HG03045 (cell line): Measurements from ENCODE around the gene ARFGAP1.

Experiments used
- ATAC-seq: cut with Tn5 transposase; IDR thresholded peaks from one replicate; pipeline ENCODE4 v1.9.1; 2021; ENCODE audit warnings: mild to moderate bottlenecking, moderate library complexity; ENCODE audit not compliant: unreplicated experiment

ARFGAP1 gene

DNA sequence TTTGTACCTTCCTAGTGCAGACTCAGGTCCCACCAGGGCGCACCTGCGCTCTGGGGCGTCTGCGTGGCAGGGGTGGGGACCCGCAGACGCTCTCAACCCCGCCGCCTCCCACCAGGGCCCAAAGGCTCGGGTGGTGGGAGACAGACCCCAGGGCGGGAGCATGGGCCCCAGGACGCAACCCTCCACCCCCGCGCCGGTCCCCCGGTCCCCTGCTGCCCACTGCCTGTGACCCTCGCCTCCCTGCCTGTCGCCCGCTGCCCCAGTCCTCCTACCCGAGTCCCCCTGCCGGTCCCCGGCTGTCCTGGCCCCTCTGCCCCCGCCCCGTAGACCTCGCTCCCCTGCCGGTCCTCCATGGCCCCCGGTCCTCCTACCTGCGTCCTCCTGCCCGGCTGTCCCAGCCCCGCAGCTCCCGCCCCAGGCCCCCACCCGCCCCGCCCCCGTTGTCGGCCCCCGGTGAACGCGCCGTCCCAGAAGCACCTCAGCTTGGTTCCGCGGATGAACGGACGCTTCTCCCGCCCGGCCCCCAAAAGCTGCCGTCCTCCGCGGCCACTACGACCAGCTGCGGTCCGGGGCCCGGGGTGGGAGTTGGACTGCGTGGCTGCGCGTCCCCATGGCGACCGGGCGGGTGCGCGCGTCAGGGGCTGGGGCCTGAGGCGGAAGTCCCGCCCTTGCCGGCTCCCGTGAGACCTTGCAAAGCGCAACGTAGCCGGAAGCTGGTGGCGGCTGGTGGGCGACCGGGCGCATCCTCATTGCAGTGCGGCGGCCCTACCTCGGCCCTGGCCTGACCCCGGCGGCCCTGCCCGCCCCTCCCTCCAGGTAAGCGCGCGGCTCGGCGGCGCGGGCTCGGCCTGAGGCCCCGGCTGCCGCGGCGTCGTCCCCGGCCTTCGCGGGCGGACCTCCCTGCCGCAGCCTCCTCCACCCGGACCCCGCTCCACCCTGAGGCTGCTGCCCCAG is at the start of gene ARFGAP1:
TSS of gene ARFGAP1 (plus strand) at position 709 of the 954 bp plus-strand sequence. CDS start 2,768 bp downstream, outside the sequence.
- ATAC-seq: peak; percentile 84

DNA sequence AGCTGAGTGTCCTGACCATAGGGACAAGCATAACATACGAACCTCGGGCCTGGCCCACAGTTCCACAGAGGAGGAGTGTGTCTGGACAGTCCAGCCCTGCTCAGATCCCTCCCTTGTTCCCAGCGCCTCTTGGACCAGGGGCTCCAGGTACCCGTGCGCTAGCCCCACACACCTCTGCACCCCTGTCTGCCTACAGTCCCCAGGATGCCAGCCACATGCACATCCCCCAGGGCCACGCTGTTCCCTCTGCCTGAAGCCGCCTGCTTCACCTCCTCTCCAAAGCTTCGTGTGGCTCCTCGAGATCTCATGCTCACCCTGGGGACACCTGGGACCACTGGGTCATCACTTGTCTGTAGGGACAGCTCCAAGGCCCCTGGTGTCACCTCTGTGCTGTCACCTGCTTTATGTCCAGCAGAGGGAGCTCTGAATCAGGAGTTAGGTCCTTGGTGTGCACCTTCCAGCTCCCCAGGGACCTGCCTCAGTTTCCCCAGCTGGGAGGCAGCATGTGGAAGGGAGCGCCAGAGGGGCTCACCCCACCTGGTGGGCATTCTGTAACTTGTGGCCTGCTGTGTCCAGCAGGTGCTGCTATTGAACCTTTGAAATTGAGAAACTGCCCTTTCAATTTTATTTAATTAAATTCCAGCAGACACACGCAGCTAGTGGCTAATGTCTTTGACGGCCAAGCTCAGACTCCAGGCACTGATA is 49.3 kb upstream of the ARFGAP1 start:
- ATAC-seq: no peak

DNA sequence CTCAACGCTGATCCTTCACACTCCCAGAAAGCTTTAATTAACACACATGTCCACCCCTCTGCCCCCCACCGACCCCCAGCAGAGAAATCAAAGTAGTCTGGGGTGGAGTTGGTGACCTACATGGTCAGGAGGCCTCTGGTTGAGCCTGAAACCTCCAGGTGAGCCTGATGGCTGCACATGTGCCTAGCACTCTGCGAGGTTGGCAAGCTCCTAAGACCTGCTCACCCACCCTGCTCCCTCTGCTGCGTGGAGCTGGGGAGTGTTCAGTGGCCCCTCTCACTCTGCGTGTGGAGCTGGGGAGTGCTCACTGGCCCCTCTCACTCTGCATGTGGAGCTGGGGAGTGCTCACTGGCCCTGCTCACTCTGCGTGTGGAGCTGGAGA is 48.8 kb upstream of the ARFGAP1 start:
- no peak for ATAC-seq

DNA sequence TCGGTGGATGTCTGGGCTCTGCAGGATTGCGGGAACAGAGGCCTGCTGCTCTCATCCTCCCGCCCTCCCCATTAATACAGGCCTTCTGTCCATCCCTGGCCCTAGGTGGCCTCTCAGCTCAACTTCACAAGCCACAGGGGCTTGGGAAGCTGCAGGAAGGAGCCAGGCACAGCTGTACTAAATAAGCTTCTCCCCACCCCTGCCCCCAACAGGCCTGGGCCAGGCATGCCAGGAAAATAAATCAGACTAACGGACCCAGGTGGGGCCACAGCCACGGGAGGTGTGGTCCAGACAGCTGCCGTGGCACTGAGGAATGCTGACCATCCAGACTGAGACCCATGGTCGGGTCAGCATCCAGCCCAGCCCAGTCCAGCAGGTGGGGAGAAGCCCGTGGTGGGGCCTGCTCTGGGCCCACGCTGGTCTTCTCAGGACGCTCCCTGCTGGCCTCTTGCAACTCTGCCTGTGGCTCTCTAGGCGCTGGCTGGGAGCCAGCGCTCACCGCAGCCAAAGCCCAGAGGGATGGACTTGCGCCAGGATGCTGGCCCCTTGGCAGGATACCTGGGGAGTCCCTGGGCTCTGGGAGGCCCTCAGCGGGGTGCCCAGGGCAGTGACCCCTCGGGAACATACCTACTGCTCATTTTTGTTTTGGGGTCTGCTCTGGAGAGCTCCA is 48.1 kb upstream of the ARFGAP1 start:
- ATAC-seq: no peak

GRCh38 chr20:63225082-63225454 is 47.5 kb upstream of the ARFGAP1 start:
- no peak for ATAC-seq

GRCh38 chr20:63226042-63226943 is 46.3 kb upstream of the ARFGAP1 start:
- ATAC-seq: no peak

GRCh38 chr20:63227260-63227659 is 45.4 kb upstream of the ARFGAP1 start:
- ATAC-seq: no peak

GRCh38 chr20:63228806-63229205 is 43.8 kb upstream of the ARFGAP1 start:
- no peak for ATAC-seq

- no peak for ATAC-seq
Measured at GRCh38 chr20:63230800-63231268, 41.8 kb upstream of the ARFGAP1 start.

DNA sequence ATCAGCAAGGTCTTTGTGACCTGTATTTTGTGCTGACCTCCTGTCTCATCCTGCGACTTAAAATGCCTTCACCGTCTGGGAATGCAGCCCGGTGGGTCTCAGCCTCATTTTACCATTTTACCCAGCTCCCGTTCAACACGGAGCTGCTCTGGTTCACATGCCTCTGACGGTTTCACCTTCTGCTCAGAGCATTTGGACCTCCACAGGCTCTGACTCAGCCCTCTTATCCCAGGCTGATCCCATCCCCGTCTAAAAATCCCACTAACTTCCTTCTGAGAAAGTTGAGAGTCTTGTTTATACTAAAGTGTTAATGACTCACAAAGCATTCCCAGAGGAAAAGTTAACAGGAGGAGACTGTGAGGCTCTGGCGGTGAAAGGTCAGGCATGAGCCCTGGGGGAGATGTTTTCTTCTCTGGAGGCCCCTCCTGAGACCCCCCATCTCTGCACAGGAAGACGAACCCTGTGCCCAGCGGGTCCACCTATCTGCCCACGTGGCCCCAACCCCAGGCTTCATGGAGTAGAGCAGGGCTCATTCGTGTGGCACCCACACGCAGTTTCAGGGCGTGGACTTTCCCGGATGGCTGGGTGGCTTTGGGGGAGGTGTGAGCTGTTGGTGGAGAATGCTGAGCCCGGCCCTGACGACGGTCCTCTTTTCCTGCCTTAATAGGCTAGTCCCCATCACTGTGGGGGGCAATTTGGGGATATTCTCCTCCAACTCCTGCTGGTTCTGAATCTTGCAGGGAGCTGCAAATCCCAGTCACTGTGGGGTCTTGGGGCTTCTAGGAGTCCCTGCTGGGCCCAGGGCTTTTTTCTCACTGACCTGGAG is 40.2 kb upstream of the ARFGAP1 start:
- ATAC-seq: no peak

DNA sequence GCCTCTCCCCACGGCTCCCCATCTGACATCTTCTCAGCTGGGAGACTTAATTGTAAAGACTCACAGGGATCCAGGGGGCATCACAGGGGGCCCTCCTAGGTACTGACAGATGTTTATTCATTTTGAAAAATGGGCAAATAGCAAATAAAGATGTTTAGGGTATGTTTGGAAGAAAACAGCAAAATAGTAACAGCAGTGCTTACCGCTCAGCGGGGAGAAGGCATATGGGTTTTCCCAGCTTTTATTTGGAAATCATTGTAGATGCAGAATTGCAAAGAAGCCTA is 39.6 kb upstream of the ARFGAP1 start:
- no peak for ATAC-seq

GRCh38 chr20:63233924-63234323 is 38.7 kb upstream of the ARFGAP1 start:
- ATAC-seq: no peak

DNA sequence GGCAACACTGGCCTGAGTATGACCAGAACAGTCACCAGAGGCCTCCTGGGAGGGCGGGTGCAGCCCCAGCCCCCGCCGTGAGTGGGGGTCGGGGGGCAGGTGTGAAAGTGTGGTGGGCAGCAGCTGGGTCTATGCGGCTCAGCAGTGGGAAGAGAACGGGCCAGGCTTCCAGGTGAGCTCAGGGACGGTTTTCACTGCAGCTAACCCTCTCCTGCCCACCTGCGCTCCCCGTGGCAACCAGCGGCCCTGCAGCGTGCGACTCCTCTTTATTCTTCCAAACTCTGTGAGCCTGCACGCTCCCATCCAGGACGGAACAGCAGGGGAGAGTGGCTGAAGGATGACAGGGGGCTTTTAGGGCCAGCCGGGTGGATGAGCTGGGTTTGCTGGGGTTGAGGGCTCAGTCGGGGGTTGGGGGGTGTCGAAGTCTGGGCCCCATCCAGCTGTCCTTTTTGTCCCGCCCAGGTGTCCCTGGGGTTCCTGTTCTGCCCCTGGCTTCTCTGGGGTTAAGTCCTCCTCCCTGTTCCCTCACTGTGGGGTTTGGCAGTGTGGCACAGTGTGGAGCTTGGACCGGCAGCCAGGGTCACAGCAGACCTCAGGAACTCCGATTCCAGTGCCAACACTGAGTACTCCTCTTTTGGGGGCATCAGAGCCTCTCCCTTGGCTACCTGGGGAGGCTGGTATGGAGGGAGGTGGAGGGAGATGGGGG is 37.8 kb upstream of the ARFGAP1 start:
- ATAC-seq: no peak

DNA sequence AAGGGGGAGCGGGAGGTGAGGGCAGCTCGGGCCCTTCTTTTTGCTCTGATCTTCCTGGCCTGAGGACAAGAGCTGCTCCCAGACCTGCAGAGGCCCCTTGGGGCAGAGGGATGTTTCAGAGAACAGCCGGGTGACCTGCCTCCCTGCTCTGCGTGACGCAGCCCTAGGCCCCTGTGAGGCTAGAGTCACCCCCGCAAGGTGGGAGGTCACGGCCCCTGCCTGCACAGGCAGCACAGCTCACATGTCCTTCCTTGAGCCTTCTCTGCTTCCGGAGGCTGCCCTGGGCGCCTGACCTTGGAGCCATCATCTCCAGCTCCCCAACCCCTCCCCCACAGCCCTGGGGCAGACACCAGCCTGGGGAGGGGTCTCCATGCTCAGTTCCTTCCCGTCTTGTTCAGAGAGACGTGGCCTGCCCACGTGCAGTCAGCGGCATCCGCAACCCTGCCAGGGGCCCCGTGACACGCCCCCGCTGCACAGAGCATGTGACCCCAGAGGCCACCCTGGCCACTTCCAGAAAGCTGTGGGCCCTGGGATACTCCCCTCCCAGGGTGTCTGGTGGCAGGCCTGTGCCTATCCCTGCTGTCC is 37.1 kb upstream of the ARFGAP1 start, which contains the start of gene BIRC7:
TSS of gene BIRC7 (plus strand) at position 507 of the 585 bp plus-strand sequence. CDS start 192 bp downstream, outside the sequence.
- ATAC-seq: no peak

DNA sequence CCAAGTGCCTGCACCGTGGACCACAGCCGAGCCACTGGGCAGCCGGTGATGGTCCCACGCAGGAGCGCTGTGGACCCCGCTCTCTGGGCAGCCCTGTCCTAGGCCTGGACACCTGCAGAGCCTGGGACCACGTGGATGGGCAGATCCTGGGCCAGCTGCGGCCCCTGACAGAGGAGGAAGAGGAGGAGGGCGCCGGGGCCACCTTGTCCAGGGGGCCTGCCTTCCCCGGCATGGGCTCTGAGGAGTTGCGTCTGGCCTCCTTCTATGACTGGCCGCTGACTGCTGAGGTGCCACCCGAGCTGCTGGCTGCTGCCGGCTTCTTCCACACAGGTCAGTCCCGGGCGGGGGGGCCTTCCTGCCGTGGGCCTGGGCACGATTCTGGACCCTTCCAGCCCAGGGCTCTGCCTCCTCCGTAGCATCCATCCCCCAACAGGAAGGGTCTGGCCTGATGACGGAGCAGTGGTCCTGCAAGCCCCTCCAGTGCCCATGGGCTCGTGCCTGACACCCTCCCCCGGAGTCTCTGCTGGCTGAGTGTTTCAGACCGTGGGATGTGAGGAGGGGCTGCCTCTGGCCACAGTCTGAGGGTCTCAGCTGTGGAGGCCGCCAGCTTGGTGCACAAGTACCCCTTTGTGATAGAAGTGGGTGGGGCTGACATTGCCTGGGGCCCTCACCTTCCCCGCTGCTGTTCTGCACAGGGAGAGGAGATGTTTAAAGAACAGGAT is 36.3 kb upstream of the ARFGAP1 start:
- ATAC-seq: no peak

DNA sequence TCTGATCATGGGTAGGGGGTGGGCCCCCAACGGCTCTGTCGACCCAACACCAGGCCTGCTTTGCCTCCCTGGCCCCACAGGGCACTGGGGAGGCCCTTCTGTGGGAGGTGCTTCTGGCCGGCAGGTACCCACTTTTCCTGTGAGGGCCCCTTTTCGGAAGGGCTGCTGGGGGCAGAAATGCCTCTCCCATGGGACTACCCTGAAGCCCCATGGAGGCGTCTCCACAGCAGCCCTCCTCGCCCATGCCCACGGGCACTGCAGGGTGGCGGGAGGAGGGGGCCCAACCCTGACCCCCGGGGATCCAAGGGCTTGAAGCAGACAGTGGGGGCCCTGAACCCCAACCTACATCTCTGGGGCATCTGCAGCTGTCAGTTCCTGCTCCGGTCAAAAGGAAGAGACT is 34.6 kb upstream of the ARFGAP1 start:
- ATAC-seq: no peak

- no peak for ATAC-seq
Measured at GRCh38 chr20:63238514-63239125, 34.0 kb upstream of the ARFGAP1 start.

- ATAC-seq: no peak
Measured at GRCh38 chr20:63239431-63239830, 33.2 kb upstream of the ARFGAP1 start.
